ENCODE data around the gene TRIM7. TPM values are rescaled to one million over a fixed set of nuclear protein-coding genes. Genes with fewer than 3 reads are reported as not detected.
A peak's percentile ranks its signal among the peaks of the same experiment; 100 is the strongest.

TRIM7 gene
- polyA plus RNA-seq, 1 donor (not counting 4 experiments of a cell fraction or from before 2014, with no cell fraction given): 27.6 TPM

- no peaks in the 10 kb centered on the region for H3K9me1 ChIP-seq (ENCODE audit: control insufficient read depth, extremely low read depth, insufficient read depth, low read length)
- DNase-seq (ENCODE audit: low read depth, low spot score) (no peak), FAIRE-seq (no peak)
- peaks cover 24 to 47% of the 10 kb centered on the region in 2 experiments for H3K36me3 ChIP-seq (ENCODE audit: control insufficient read depth in 2 of 2, extremely low read depth in 1 of 2, insufficient read depth in 2 of 2, low read length in 2 of 2)
- no peaks in the 10 kb centered on the region for H3K9me3 ChIP-seq (ENCODE audit: control insufficient read depth, low read depth, low read length)
- TF ChIP-seq EZH2 (IDR thresholded peaks at IDR 0.05; ENCODE audit: low read length) (no peak), CTCF (optimal IDR thresholded peaks at IDR 0.05 in 1 of 3, IDR thresholded peaks at IDR 0.05 in 1 of 3, conservative IDR thresholded peaks at IDR 0.05 in 1 of 3; ENCODE audit: extremely low read depth in 1 of 3, insufficient read depth in 2 of 3, low read length in 3 of 3) (no peak)
- peak overlapping the region; percentile 98 for H3K9ac ChIP-seq (ENCODE audit: control insufficient read depth, extremely low read depth, insufficient read depth, low read length)
- H3K4me3 ChIP-seq (ENCODE audit: control insufficient read depth in 2 of 3, extremely low read depth in 1 of 3, insufficient read depth in 2 of 3, low read depth in 1 of 3, low read length in 3 of 3): peak overlapping the region; percentile 91 to 98 (median 95)
- H3K27me3 ChIP-seq (ENCODE audit: control insufficient read depth, extremely low read depth, insufficient read depth, low read length): no peaks in the 10 kb centered on the region
- peaks cover 23% of the 10 kb centered on the region for H3K4me1 ChIP-seq (ENCODE audit: control insufficient read depth, extremely low read depth, insufficient read depth, low read length)
- dilution Hi-C loops (cut with MboI; ENCODE audit: extremely low pct_ligation_motif_present, low sequenced_read_pairs): no loop called here
- peaks cover 40% of the 10 kb centered on the region for H4K20me1 ChIP-seq (ENCODE audit: control insufficient read depth, extremely low read depth, insufficient read depth, low read length)
- peak overlapping the region; percentile 88 for H3K27ac ChIP-seq (ENCODE audit: control insufficient read depth, insufficient read depth, low read length)
- peaks cover 74% of the 10 kb centered on the region for H3K79me2 ChIP-seq (ENCODE audit: control insufficient read depth, insufficient read depth, low read length)
- peak overlapping the region; percentile 78 for H3K4me2 ChIP-seq (ENCODE audit: control insufficient read depth, extremely low read depth, insufficient read depth, low read depth, low read length)
- no peak overlapping the region for H2AFZ ChIP-seq (ENCODE audit: control insufficient read depth, low read length)
Observed at GRCh38 chr5:181242031-181242451, 37.0 kb upstream of the TRIM7 start.

- H3K27me3 ChIP-seq (ENCODE audit: control insufficient read depth, extremely low read depth, insufficient read depth, low read length): no peaks in the 10 kb centered on the region
- H3K79me2 ChIP-seq (ENCODE audit: control insufficient read depth, insufficient read depth, low read length): peaks cover 69% of the 10 kb centered on the region
- H3K9me1 ChIP-seq (ENCODE audit: control insufficient read depth, extremely low read depth, insufficient read depth, low read length): no peaks in the 10 kb centered on the region
- FAIRE-seq (peak; percentile 68), DNase-seq (ENCODE audit: low read depth, low spot score) (no peak)
- peak overlapping the region; percentile 78 for H3K4me2 ChIP-seq (ENCODE audit: control insufficient read depth, extremely low read depth, insufficient read depth, low read depth, low read length)
- peak overlapping the region; percentile 98 for H3K9ac ChIP-seq (ENCODE audit: control insufficient read depth, extremely low read depth, insufficient read depth, low read length)
- no peak overlapping the region for H2AFZ ChIP-seq (ENCODE audit: control insufficient read depth, low read length)
- peak overlapping the region; percentile 88 for H3K27ac ChIP-seq (ENCODE audit: control insufficient read depth, insufficient read depth, low read length)
- peaks cover 46% of the 10 kb centered on the region for H4K20me1 ChIP-seq (ENCODE audit: control insufficient read depth, extremely low read depth, insufficient read depth, low read length)
- H3K4me1 ChIP-seq (ENCODE audit: control insufficient read depth, extremely low read depth, insufficient read depth, low read length): peaks cover 23% of the 10 kb centered on the region
- dilution Hi-C loops (cut with MboI; ENCODE audit: extremely low pct_ligation_motif_present, low sequenced_read_pairs): no loop called here
- TF ChIP-seq CTCF (optimal IDR thresholded peaks at IDR 0.05 in 1 of 3, IDR thresholded peaks at IDR 0.05 in 1 of 3, conservative IDR thresholded peaks at IDR 0.05 in 1 of 3; ENCODE audit: extremely low read depth in 1 of 3, insufficient read depth in 2 of 3, low read length in 3 of 3) (peak in 1 of 3 experiments; percentile 11), EZH2 (IDR thresholded peaks at IDR 0.05; ENCODE audit: low read length) (no peak)
- peak overlapping the region; percentile 91 to 98 (median 95) for H3K4me3 ChIP-seq (ENCODE audit: control insufficient read depth in 2 of 3, extremely low read depth in 1 of 3, insufficient read depth in 2 of 3, low read depth in 1 of 3, low read length in 3 of 3)
- peaks cover 29 to 53% of the 10 kb centered on the region in 2 experiments for H3K36me3 ChIP-seq (ENCODE audit: control insufficient read depth in 2 of 2, extremely low read depth in 1 of 2, insufficient read depth in 2 of 2, low read length in 2 of 2)
- no peaks in the 10 kb centered on the region for H3K9me3 ChIP-seq (ENCODE audit: control insufficient read depth, low read depth, low read length)
Observed at GRCh38 chr5:181241393-181241975, 36.5 kb upstream of the TRIM7 start.

All from keratinocyte (primary cell).